Activated gamma-delta T cell treated with anti-CD3 and anti-CD28 coated beads, Interleukin-2, amount 50 U/mL, for 16 hours (primary cell): ENCODE data around the gene C10orf67.
"Not testable (repeated sequence)": the region's sequence is repeated elsewhere in the genome, so short reads cannot be mapped to it uniquely, and the experiment has no call there.

Experiments
- DNase-seq: peaks from one replicate; pipeline ENCODE4 v3.0.0-alpha.2; 2020; ENCODE audit warnings: low read depth

C10orf67 gene

GRCh38 chr10:23362069-23362830 lies 17.7 kb upstream of the C10orf67 start:
- no peak for DNase-seq

GRCh38 chr10:23361665-23362064 lies 17.1 kb upstream of the C10orf67 start:
- no peak for DNase-seq

- no peak for DNase-seq
Measured at GRCh38 chr10:23359692-23360380, 15.2 kb upstream of the C10orf67 start.

GRCh38 chr10:23358357-23358756 lies 13.8 kb upstream of the C10orf67 start:
- DNase-seq = no peak

- DNase-seq = no peak
Measured at GRCh38 chr10:23354630-23355279, 10.2 kb upstream of the C10orf67 start.

GRCh38 chr10:23351926-23352519 lies 7.4 kb upstream of the C10orf67 start:
- DNase-seq = no peak

- DNase-seq = not testable (repeated sequence)
Measured at GRCh38 chr10:23350706-23351105, 6.1 kb upstream of the C10orf67 start.

- no peak for DNase-seq
Measured at GRCh38 chr10:23345861-23346260, 1.3 kb upstream of the C10orf67 start.

GRCh38 chr10:23343591-23344240 lies 881 bp downstream of the C10orf67 start:
- DNase-seq = no peak

GRCh38 chr10:23342213-23342884 lies 2.2 kb downstream of the C10orf67 start:
- no peak for DNase-seq

GRCh38 chr10:23341004-23341403 lies 3.6 kb downstream of the C10orf67 start:
- no peak for DNase-seq

- no peak for DNase-seq
Measured at GRCh38 chr10:23340354-23340753, 4.2 kb downstream of the C10orf67 start.

- DNase-seq = no peak
Measured at GRCh38 chr10:23338886-23339285, 5.7 kb downstream of the C10orf67 start.

GRCh38 chr10:23338155-23338828 lies 6.3 kb downstream of the C10orf67 start:
- no peak for DNase-seq

GRCh38 chr10:23337616-23338015 lies 7.0 kb downstream of the C10orf67 start:
- DNase-seq = no peak

- DNase-seq = no peak
Measured at GRCh38 chr10:23331567-23332301, 12.9 kb downstream of the C10orf67 start.

GRCh38 chr10:23330948-23331347 lies 13.6 kb downstream of the C10orf67 start:
- no peak for DNase-seq

GRCh38 chr10:23326544-23327307 lies 17.9 kb downstream of the C10orf67 start:
- no peak for DNase-seq

- no peak for DNase-seq
Measured at GRCh38 chr10:23325132-23325531, 19.5 kb downstream of the C10orf67 start.

GRCh38 chr10:23324351-23324750 lies 20.2 kb downstream of the C10orf67 start:
- no peak for DNase-seq
